ENCODE results near the gene RHBDD1.

- TF ChIP-seq, protein P1, sequence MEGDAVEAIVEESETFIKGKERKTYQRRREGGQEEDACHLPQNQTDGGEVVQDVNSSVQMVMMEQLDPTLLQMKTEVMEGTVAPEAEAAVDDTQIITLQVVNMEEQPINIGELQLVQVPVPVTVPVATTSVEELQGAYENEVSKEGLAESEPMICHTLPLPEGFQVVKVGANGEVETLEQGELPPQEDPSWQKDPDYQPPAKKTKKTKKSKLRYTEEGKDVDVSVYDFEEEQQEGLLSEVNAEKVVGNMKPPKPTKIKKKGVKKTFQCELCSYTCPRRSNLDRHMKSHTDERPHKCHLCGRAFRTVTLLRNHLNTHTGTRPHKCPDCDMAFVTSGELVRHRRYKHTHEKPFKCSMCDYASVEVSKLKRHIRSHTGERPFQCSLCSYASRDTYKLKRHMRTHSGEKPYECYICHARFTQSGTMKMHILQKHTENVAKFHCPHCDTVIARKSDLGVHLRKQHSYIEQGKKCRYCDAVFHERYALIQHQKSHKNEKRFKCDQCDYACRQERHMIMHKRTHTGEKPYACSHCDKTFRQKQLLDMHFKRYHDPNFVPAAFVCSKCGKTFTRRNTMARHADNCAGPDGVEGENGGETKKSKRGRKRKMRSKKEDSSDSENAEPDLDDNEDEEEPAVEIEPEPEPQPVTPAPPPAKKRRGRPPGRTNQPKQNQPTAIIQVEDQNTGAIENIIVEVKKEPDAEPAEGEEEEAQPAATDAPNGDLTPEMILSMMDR (IDR thresholded peaks at IDR 0.05; ENCODE audit: low read length), result no peak
- no peak for TF ChIP-seq EZH2 (IDR thresholded peaks at IDR 0.05; ENCODE audit: borderline replicate concordance, low read length)
Measured at GRCh38 chr2:226847090-226847489, 11.2 kb downstream of the RHBDD1 start.
